GM18951 (cell line): ENCODE data around the gene ZDHHC15.
"Not testable (repeated sequence)": the region's sequence is repeated elsewhere in the genome, so short reads cannot be mapped to it uniquely, and the experiment has no call there.

Source experiments
- POLR2A ChIP-seq: IDR thresholded peaks from 4 replicates; pipeline ENCODE4 v1.6.1; 2011; ENCODE audit warnings: mild to moderate bottlenecking; ENCODE audit not compliant: insufficient read length, insufficient read depth; ENCODE audit errors: extremely low read depth
- in situ Hi-C: fragments of 300-500 bp; cut with MboI; formaldehyde crosslinking; loops from one replicate; pipeline ENCODE4 v1.12.0; 2022; ENCODE audit warnings: low sequenced_read_pairs, mixed read lengths, inconsistent platforms; ENCODE audit not compliant: unreplicated experiment

The ZDHHC15 gene

GRCh38 chrX:75361788-75362187 is 161.0 kb downstream of the ZDHHC15 start:
- in situ Hi-C loops, result no loop called here
- no peak for TF ChIP-seq POLR2A

GRCh38 chrX:75348601-75349000 is 174.2 kb downstream of the ZDHHC15 start:
- in situ Hi-C loops, result not testable (repeated sequence)

GRCh38 chrX:75337525-75337924 is 185.3 kb downstream of the ZDHHC15 start:
- no peak for TF ChIP-seq POLR2A
- in situ Hi-C loops, result no loop called here

- in situ Hi-C loops, result no loop called here
- no peak for TF ChIP-seq POLR2A
Observed at GRCh38 chrX:75335127-75335458, 187.7 kb downstream of the ZDHHC15 start.

DNA sequence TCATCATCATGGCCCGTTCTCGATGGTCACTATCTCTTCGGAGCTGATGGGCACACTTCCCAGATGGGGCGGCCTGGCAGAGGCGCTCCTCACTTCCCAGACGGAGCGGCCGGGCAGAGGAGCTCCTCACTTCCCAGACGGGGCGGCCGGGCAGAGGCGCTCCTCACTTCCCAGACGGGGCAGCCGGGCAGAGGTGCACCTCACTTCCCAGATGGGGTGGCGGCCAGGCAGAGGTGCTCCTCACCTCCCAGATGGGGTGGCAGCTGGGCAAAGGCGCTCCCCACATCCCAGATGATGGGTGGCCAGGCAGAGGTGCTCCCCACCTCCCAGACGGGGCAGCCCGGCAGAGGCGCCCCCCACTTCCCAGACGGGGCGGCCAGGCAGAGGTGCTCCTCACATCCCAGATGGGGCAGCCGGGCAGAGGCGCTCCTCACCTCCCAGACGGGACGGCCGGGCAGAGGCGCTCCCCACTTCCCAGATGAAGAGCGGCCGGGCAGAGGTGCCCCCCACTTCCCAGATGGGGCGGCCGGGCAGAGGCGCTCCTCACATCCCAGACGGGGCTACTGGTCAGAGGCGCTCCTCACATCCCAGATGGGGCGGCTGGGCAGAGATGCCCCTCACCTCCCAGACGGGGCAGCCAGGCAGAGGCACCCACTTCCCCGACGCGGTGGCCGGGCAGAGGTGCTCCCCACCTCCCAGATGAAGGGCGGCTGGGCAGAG is 188.3 kb downstream of the ZDHHC15 start:
- in situ Hi-C loops, result not testable (repeated sequence)

DNA sequence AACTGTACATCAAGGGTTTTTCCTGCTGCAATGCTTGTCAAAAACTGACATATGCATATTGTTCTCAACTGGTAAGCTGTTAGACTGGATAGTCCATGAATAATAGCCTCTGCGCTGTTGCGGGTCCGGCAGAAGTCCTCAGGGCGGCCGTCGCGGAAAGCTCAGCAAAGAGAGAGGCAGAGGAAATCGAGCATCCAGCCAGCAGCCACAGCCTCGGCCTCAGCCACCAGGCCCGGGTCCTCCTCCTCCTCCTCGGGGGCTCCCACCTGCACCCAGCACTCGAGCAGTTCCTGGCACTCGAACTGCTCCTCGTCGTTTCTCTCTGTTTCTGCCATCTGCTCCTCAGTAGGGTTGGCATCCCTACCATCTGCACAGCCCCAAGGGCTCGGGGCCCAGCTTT is 195.2 kb downstream of the ZDHHC15 start:
- TF ChIP-seq POLR2A, result no peak
- in situ Hi-C loops, result no loop called here
